K562 (cell line): ENCODE measurements around the gene UHMK1. TPM values are rescaled to one million over a fixed set of nuclear protein-coding genes. Genes with fewer than 3 reads are reported as not detected.

Source experiments
- CHAMP1 ChIP-seq: fragments of 450-650 bp; IDR thresholded peaks from 2 replicates; pipeline ENCODE4 v1.6.1; 2016; ENCODE audit warnings: mild to moderate bottlenecking
- EZH2 ChIP-seq: IDR thresholded peaks from 2 replicates; pipeline ENCODE4 v1.6.1; 2012; ENCODE audit warnings: low read depth, mild to moderate bottlenecking, inconsistent platforms, low read length, borderline replicate concordance
- FOXA1 ChIP-seq: fragments of 450-650 bp; IDR thresholded peaks from 2 replicates; pipeline ENCODE4 v1.6.1; 2016; ENCODE audit warnings: mild to moderate bottlenecking, borderline replicate concordance
- FUS ChIP-seq: fragments of 200-400 bp; formaldehyde crosslinking; optimal IDR thresholded peaks from 2 replicates; pipeline ENCODE3; 2017; ENCODE audit warnings: low read depth, low read length
- GTF2E2 ChIP-seq: fragments of 200-800 bp; sonication (Bioruptor generic); IDR thresholded peaks from 2 replicates; pipeline ENCODE4 v1.6.1; 2016; ENCODE audit warnings: missing genetic modification characterization, missing compliant biosample characterization
- HDAC6 ChIP-seq: IDR thresholded peaks from 2 replicates; pipeline ENCODE4 v1.6.1; 2012; ENCODE audit warnings: low read depth, mild to moderate bottlenecking, control low read depth, inconsistent platforms, low read length, moderate library complexity
- KDM4B ChIP-seq, 2 experiments: fragments of 450-650 bp in 1 of 2; sonication (generic) in 1 of 2; IDR thresholded peaks; 2 replicates each; pipeline ENCODE4 v1.6.1; 2016 to 2017; ENCODE audit warnings: borderline replicate concordance in 2 of 2, antibody characterized with exemption in 1 of 2, low read depth in 1 of 2, mild to moderate bottlenecking in 1 of 2
- LEF1 ChIP-seq: fragments of 450-650 bp; IDR thresholded peaks from 2 replicates; pipeline ENCODE4 v1.6.1; 2016; ENCODE audit warnings: mild to moderate bottlenecking
- MBD2 ChIP-seq: sonication (generic); IDR thresholded peaks from 2 replicates; pipeline ENCODE4 v1.6.1; 2016; ENCODE audit warnings: low read depth, borderline replicate concordance
- MTA2 ChIP-seq: fragments of 450-650 bp; IDR thresholded peaks from 2 replicates; pipeline ENCODE4 v1.6.1; 2016; ENCODE audit warnings: low read depth
- RB1 ChIP-seq: fragments of 450-650 bp; IDR thresholded peaks from 2 replicates; pipeline ENCODE4 v1.6.1; 2017; ENCODE audit warnings: low read depth, mild to moderate bottlenecking
- SIX5 ChIP-seq, 2 experiments: IDR thresholded peaks; 2 replicates each; pipeline ENCODE4 v1.6.1; 2011; ENCODE audit warnings: low read length in 2 of 2, borderline replicate concordance in 1 of 2, low read depth in 1 of 2, mild to moderate bottlenecking in 1 of 2, moderate library complexity in 1 of 2; ENCODE audit not compliant: insufficient read depth in 1 of 2
- ZC3H4 ChIP-seq: sonication (generic); formaldehyde crosslinking; IDR thresholded peaks from 2 replicates; pipeline ENCODE4 v1.9.0; 2021; ENCODE audit warnings: missing genetic modification reagents, borderline replicate concordance
- ZC3H8 ChIP-seq: fragments of 450-650 bp; IDR thresholded peaks from 2 replicates; pipeline ENCODE4 v1.6.1; 2017
- ZNF133 ChIP-seq: fragments of 250-450 bp; sonication (Bioruptor Pico); IDR thresholded peaks from 2 replicates; pipeline ENCODE4 v1.4.0; 2020; ENCODE audit warnings: mild to moderate bottlenecking
- polyA plus RNA-seq, 8 experiments: library from polyadenylated mRNA; depleted of rRNA in 4 of 8; stranded (reverse) in 5 of 8; unstranded in 3 of 8; fragments of >200 nt; fragmentation: Nextera tagmentation in 2 of 8; fragmentation: Illumina TruSeq in 1 of 8; extraction: Ambion mirVana in 2 of 8; extraction: Trizol in 1 of 8; gene quantifications; 2 replicates each; pipeline versions ENCODE4 v1.2.1 to v1.2.3, GENCODE V29; 2011 to 2014; ENCODE audit warnings: inconsistent platforms in 1 of 8, missing spikeins in 1 of 8
- total RNA-seq, 7 experiments: library from RNA; depleted of rRNA in 6 of 7; stranded (reverse); fragments of >200 nt in 6 of 7; fragmentation: Illumina TruSeq in 2 of 7; extraction: Trizol in 2 of 7; gene quantifications; 2 replicates each; pipeline versions ENCODE4 v1.2.1 to v1.2.3, GENCODE V29; 2011 to 2021; ENCODE audit warnings: low replicate concordance in 1 of 7
- TF ChIP-seq, protein P1 (sequence below), 3 experiments: fragments of 200-800 bp in 1 of 3; fragments of 250-450 bp in 1 of 3; fragments of 450-650 bp in 1 of 3; sonication (Bioruptor Pico) in 1 of 3; sonication (Bioruptor generic) in 1 of 3; formaldehyde crosslinking in 1 of 3; IDR thresholded peaks; 2 replicates each; pipeline versions ENCODE4 v1.6.1 to v1.8.0; 2016 to 2022; ENCODE audit warnings: mild to moderate bottlenecking in 2 of 3, missing genetic modification characterization in 2 of 3, missing compliant biosample characterization in 1 of 3, moderate library complexity in 1 of 3
- TF ChIP-seq, protein P2 (sequence below): fragments of 450-650 bp; formaldehyde crosslinking; conservative IDR thresholded peaks from 2 replicates; pipeline ENCODE4 v1.4.0; 2022; ENCODE audit warnings: mild to moderate bottlenecking, missing genetic modification characterization
- TF ChIP-seq, protein P3 (sequence below): fragments of 450-650 bp; IDR thresholded peaks from 2 replicates; pipeline ENCODE4 v1.6.1; 2016

Gene UHMK1
- total and polyA plus RNA-seq, 9 of the 15 experiments (the other 6 are each of a cell fraction or from before 2014, with no cell fraction given): 13.1 to 72.4 (median 38.3) TPM

DNA sequence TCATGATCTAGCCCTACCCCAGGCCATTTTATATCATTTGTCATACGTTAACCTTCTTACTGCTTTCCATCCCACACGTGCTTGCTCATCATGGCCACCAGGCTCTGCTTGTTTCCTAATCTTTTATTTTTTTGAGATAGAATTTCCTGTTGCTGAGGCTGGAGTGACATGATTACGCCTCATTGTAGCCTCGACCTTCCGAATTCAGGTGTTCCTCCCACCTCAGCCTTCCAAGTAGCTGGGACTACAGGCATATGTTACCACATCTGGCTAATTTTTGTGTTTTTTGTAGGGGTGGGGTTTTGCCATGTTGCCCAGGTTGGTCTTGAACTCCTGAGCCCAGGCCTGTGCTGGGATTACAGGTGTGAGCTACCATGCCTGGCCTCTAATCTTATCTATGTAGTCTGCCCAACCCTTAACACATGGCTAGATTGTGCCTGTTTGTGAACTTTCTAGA, 67.2 kb downstream of the UHMK1 start (continued):
- TF ChIP-seq RB1 (no peak), EZH2 (no peak), KDM4B (IDR thresholded peaks at IDR 0.05; ENCODE audit: borderline replicate concordance in 2 of 2, low read depth in 1 of 2) (no peak), SIX5 (IDR thresholded peaks at IDR 0.05; ENCODE audit: borderline replicate concordance in 1 of 2, insufficient read depth in 1 of 2, low read depth in 1 of 2, low read length in 2 of 2) (no peak), ZC3H8 (no peak), CHAMP1 (no peak), FUS (no peak), FOXA1 (no peak), MTA2 (no peak), ZNF133 (CRISPR knock-in tag) (no peak), ZC3H4 (CRISPR knock-in tag) (no peak), GTF2E2 (tag) (no peak), HDAC6 (no peak), LEF1 (no peak), MBD2 (no peak)
- TF ChIP-seq, protein P1, sequence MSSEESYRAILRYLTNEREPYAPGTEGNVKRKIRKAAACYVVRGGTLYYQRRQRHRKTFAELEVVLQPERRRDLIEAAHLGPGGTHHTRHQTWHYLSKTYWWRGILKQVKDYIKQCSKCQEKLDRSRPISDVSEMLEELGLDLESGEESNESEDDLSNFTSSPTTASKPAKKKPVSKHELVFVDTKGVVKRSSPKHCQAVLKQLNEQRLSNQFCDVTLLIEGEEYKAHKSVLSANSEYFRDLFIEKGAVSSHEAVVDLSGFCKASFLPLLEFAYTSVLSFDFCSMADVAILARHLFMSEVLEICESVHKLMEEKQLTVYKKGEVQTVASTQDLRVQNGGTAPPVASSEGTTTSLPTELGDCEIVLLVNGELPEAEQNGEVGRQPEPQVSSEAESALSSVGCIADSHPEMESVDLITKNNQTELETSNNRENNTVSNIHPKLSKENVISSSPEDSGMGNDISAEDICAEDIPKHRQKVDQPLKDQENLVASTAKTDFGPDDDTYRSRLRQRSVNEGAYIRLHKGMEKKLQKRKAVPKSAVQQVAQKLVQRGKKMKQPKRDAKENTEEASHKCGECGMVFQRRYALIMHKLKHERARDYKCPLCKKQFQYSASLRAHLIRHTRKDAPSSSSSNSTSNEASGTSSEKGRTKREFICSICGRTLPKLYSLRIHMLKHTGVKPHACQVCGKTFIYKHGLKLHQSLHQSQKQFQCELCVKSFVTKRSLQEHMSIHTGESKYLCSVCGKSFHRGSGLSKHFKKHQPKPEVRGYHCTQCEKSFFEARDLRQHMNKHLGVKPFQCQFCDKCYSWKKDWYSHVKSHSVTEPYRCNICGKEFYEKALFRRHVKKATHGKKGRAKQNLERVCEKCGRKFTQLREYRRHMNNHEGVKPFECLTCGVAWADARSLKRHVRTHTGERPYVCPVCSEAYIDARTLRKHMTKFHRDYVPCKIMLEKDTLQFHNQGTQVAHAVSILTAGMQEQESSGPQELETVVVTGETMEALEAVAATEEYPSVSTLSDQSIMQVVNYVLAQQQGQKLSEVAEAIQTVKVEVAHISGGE (CRISPR knock-in tag; IDR thresholded peaks at IDR 0.05): no peak
- TF ChIP-seq, protein P2, sequence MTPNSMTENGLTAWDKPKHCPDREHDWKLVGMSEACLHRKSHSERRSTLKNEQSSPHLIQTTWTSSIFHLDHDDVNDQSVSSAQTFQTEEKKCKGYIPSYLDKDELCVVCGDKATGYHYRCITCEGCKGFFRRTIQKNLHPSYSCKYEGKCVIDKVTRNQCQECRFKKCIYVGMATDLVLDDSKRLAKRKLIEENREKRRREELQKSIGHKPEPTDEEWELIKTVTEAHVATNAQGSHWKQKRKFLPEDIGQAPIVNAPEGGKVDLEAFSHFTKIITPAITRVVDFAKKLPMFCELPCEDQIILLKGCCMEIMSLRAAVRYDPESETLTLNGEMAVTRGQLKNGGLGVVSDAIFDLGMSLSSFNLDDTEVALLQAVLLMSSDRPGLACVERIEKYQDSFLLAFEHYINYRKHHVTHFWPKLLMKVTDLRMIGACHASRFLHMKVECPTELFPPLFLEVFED: no peak
- TF ChIP-seq, protein P3, sequence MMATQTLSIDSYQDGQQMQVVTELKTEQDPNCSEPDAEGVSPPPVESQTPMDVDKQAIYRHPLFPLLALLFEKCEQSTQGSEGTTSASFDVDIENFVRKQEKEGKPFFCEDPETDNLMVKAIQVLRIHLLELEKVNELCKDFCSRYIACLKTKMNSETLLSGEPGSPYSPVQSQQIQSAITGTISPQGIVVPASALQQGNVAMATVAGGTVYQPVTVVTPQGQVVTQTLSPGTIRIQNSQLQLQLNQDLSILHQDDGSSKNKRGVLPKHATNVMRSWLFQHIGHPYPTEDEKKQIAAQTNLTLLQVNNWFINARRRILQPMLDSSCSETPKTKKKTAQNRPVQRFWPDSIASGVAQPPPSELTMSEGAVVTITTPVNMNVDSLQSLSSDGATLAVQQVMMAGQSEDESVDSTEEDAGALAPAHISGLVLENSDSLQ: peak; percentile 40; the same call in 1 of the 2 replicates
